Activated CD8-positive, alpha-beta memory T cell treated with anti-CD3 and anti-CD28 coated beads, Interleukin-2, amount 50 U/mL, for 1 hour (primary cell): ENCODE data around the gene SLC1A6.
"Not testable (repeated sequence)": the region's sequence is repeated elsewhere in the genome, so short reads cannot be mapped to it uniquely, and the experiment has no call there.

ENCODE experiments used
- DNase-seq: peaks from one replicate; pipeline ENCODE4 v3.0.0-alpha.2; 2020; ENCODE audit errors: extremely low read depth

The SLC1A6 gene

DNA sequence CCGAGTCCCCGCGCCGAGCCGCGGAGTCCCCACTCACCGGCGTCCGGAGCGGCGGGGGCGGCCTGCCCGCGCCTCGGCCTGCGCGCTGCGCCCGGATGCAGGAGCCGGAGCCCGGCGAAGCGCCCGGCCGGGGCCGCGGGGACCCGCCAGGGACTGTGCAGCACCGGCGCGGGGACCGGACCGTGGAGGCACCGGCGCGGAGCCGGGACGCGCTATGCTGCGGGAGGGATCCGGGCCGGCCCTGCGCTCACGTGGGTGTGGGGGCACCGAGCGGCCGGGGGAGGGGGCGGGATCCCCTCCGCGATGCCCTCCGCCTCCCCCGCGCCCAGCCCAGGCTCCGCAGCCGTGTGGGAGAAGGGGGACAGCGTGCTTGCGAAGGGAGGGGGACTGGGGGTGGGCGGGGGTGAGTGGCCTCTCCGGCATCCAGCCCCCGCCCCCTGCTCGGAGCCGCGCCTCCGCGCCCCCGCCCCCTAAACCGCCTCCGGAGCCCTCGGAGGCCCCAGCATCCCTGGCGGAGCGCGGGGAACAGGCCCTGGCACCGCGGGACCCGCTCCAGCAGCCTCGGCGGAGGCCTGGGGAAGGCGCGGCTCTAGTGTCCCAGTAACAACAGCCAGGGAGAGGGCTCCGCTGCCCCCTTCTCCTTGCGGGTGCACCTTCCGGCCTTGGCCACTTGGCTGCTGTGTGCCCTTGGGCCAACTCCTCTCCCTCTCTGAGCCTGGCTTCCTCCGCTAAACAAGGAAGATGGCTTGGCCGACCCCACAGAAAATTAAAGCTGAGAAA is at the start of gene SLC1A6:
SLC1A6 (minus strand) TSS at position 389 of the 780 bp plus-strand sequence. CDS start 6,954 bp downstream, outside the sequence.
- DNase-seq = no peak

GRCh38 chr19:15028490-15028889 is 48.8 kb upstream of the SLC1A6 start:
- no peak for DNase-seq

- DNase-seq = no peak
These were observed 45.6 kb upstream of the SLC1A6 start for GRCh38 chr19:15025217-15025616.

DNA sequence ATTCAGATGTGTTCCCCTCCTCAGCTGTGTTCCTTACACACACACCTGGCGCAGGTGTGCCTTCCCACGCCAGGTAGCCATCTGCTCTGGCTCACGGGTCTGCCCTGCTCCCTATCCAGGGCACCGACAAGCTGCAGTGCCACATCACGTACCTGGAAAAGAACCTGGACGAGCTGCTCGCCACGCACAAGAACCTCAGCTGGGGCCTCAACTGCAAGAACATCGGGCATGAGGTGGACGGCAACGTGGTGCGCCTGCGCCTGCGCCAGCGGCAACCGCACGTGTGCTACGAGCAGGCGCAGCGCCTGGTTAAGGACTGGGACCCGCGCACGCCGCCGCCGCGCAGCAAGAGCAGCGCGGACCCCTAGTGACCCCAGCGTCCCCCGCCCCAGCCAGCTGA is 43.1 kb upstream of the SLC1A6 start:
- DNase-seq = no peak

DNA sequence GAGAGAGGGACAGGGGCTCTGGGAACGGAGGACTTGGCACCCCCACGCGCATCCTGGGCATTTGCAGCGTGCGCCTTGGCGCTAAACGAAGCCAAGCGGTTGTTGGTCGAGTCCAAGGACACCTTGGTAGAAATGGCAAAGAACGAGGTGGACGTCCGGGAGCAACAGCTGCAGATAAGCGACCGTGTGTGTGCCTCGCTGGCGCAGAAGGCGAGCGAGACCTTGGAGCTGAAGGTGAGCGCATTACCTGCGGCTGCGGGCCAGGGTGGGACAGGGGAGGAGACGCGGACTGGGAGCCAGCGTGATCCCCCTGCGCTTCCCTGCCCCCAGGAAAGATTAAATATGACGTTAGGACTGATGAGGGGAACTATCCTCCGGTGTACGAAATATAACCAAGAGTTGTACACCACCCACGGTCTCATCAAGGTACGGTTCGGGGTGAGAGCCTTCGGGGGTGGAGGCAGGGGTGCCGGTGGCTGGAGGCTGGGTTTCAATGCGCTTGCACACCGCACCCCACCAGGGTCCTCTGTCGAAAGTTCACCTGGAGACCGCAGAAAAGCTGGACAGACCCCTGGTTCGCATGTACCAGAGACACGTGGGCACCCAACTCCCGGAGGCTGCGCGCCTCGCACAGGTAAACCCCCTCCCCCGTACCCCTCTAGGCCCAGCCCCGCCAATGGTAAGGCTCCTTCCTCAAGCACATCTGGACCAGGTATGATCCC is 41.8 kb upstream of the SLC1A6 start:
- DNase-seq = no peak

- not testable (repeated sequence) for DNase-seq
These were observed 39.2 kb upstream of the SLC1A6 start for GRCh38 chr19:15018836-15019235.

DNA sequence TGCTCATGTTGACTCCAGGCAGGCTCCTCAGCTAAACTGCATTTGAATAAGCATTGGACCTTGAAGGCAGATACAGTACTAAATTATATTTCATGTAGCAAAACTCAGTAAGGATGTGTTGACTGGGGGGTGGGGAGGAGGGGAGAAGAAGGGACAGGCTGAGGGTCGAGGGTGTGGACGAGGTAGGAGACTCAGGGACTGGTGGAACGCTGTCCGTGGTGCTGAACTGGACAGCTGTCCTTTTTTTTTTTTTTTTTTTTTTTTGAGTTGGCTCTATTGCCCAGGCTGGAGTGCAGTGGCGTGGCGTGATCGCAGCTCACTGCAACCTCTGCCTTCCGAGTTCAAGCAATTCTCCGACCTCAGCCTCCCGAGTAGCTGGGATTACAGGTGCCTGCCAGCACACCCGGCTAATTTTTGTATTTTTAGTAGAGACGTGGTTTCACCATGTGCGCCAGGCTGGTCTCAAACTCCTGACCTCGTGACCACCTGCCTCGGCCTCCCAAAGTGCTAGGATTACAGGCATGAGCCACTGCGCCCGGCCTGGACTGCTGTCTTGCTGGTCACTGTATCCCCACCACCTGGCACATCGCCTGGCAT is 36.4 kb upstream of the SLC1A6 start:
- DNase-seq = no peak

- no peak for DNase-seq
These were observed 34.9 kb upstream of the SLC1A6 start for GRCh38 chr19:15014579-15014978.

DNA sequence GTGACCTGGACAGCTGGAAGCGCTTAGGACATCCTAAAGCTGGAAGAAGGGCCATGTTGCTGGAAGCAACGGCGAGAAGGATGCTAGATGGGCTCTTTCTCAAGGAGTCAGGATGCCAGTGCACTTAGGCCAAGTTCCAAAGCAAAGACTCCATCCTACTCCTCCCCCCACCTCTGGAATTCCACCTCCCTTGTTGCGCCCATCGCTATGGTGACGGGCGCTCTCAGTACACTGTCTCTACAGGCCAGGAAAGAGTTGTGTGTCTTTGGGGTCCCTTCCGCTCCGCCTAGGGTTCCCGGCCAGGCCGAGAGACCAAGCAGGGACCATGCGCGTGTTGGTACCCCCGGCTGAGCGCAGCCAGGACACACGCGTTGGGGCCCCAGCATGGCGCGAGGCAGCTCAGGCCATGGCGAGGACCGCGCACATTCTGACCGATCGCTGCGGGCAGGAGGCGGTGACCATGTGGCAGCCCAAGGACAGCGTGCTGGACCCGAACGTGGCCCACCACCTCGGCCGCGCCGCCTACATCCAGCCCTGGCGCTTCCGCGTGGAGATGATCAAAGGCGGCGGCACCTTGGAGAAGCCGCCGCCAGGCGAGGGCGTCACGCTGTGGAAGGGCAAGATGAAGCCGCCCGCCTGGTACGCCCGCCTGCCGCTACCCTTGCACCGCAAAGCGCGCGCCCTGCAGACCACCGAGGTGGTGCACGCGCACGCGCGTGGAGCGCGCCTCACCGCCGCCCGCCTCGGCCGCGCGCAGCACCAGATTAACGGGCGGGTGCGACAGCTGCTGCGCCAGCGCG is 31.0 kb upstream of the SLC1A6 start:
- DNase-seq = no peak

GRCh38 chr19:15008308-15008707 is 28.6 kb upstream of the SLC1A6 start:
- DNase-seq = no peak

DNA sequence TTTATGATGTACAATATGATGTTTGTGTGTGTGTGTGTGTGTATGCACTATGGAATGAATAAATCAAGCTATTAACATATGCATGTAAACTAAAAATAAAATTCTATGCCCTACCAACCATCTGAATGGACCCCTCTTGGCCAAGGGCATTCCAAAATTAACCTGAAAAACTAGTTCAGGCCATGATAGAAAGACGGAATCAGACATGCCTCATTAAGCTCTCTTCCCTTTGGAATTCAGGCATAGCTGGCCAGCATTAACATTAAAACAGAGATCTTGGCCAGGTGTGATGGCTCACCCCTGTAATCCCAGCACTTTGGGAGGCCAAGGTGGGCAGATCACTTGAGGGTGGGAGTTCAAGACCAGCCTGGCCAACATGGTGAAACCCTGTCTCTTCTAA is 18.3 kb upstream of the SLC1A6 start:
- DNase-seq = no peak

DNA sequence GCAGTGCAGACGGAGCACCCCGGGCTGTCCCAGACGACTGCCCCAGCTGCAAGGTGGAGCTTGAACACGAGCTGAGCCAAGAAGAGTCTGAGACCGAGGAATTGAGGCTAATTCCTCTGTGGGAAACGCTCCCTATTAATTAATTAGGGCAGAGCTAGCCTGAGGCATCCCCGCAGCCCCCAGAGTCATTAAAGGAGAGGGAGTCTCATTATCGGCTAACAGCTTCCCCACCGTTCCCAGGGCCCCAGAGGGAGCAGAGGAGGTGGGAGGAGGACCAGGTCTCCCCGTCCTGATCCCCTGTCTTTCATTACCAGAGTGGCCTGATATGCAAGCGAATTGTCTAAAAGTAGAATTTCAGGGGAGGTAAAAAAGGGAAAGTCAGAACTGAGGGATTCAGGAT is 13.1 kb upstream of the SLC1A6 start:
- DNase-seq = no peak

- DNase-seq = no peak
These were observed 5.5 kb upstream of the SLC1A6 start for GRCh38 chr19:14985133-14985532.

DNA sequence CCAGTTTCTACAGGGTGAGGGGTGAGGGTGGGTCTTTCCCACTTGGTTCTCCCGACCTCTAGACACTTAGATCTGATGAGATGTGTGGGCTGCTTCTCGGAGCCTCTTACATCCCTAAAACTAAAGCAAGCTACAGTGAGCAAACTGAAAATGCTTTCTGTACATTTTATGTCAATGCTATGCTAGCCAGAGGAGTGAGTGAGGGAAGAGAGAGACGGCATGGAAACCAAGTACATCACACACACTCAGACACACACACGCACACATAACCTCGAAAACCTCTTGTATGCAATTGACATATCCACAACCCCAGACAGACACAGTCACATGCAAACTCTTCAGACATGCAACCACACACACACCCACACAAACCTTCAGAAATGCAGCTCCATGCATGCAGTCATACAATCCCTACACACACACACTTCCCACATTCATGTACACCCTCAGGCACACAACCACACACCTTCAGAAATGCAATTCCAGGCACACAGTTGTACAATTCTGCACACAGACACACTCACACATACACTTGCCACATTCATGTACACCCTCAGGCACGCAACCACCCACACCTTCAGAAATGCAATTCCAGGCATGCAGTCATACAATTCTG is 1.4 kb downstream of the SLC1A6 start:
- DNase-seq = no peak

GRCh38 chr19:14977128-14977527 is 2.5 kb downstream of the SLC1A6 start:
- no peak for DNase-seq

DNA sequence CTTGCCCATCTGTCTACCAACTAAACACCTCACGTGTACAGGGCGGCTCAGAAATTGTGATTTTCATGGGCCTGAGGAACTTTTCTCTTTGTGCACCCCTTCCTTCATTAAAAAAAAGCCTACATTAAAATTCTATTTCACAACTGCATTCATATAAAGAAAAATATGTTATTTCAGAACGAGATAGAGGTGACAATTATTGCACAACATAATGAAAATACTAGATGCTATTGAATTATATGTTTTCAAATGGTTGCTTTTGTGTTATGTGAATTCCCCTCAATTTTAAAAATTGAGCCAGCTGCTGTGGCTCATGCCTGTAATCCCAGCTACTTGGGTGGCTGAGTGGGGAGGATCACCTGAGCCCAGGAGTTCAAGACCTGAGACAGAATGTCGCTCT is 5.2 kb downstream of the SLC1A6 start:
- DNase-seq = no peak

DNA sequence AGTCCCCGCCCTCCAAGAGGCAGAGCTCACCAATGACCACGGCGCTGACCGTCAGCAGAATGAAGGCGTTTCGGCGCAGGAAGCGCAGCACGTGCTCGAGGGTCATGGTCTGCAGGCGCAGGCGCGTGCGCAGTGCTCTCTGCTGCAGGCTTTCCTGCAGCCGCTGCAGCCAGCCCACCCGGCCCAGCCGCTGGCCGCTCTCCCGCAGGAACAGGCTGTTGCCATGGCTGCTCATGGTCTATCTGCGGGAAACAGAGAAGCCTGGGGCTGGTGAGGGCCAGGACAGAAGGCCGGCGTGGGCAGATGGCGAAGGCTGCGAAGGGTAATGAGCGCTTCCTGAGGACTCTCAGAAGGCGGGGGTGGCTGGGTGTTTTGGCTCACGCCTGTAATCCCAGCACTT is 7.0 kb downstream of the SLC1A6 start:
- DNase-seq = no peak

- no peak for DNase-seq
These were observed 8.2 kb downstream of the SLC1A6 start for GRCh38 chr19:14971474-14971873.

- DNase-seq = no peak
These were observed 11.4 kb downstream of the SLC1A6 start for GRCh38 chr19:14968247-14968646.

DNA sequence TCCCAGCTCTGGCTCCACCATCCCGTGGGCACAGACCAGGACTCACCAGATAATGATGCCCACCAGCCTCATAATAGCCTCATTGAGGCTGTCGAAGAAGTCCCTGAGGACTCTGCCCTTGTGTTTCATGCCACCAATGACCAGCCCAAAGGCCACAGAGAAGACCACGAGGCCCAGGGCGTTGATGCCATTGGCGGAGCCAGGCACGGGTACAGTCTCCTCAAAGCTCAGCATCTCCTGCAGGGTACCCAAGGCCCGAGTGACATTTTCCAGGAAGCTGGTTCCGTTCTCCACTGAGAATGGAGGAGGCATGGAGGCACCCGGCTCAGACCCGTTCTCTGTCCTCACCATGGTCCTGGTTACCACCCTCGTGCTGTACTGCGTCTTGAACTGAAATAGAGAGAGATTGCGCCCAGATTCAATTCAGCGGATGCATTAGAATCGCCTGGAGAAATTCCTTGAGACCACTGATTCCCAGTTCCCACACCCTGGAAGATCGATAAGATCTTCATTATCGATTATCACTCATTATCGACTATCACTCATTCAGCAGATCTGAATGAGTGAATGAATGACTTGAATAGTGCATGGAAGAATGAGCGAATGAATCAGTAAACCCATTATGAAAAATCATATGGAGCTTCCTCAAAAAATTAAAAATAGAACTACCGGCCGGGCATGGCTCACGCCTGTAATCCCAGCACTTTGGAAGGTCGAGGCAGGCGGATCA is 17.5 kb downstream of the SLC1A6 start:
- no peak for DNase-seq

DNA sequence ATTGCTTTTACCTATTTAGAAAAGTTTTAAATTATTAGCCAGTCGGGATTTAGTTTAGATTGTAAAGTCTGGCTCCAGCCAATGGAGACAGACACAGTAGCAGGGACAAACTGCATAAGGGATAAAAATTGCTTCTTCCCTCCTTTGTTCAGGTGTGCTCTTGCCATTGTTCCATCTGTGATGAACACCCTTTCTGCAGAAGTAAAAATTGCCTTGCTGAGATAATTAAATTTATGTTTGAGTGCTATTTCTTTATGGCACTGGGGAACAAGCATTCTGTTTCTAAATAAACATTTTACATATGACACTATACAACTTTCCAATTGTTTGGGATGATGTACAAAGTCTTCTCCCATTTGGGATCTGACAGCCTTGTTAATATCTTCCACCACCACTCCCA is 20.4 kb downstream of the SLC1A6 start:
- no peak for DNase-seq
